Transverse colon (tissue), 4 donors: ENCODE data around the gene CHMP5. TPM values are rescaled to one million over a fixed set of nuclear protein-coding genes. Genes with fewer than 3 reads are reported as not detected.

Experiments used
- DNase-seq: peaks from one replicate; pipeline ENCODE4 v3.0.0-alpha.2; 2019
- H3K27ac ChIP-seq, 4 donors: fragments of 200-600 bp; sonication (generic); 2 replicates each; pipeline ENCODE4 v1.5.1; 2016 to 2018; ENCODE audit warnings: inconsistent platforms in 4 of 4
- H3K27me3 ChIP-seq: fragments of 200-600 bp; sonication (generic); 2 replicates; pipeline ENCODE4 v1.5.1; 2017; ENCODE audit warnings: inconsistent platforms
- H3K36me3 ChIP-seq, 4 donors: fragments of 200-600 bp; sonication (generic); 2 replicates each; pipeline ENCODE4 v1.5.1; 2017 to 2019; ENCODE audit warnings: inconsistent platforms in 4 of 4
- H3K4me1 ChIP-seq, 4 donors: fragments of 200-600 bp; sonication (generic); 2 replicates each; pipeline ENCODE4 v1.5.1; 2017 to 2020; ENCODE audit warnings: inconsistent platforms in 4 of 4
- H3K4me3 ChIP-seq, 4 donors: fragments of 200-600 bp; sonication (generic); 1 replicate in 1 of 4; 2 replicates in 3 of 4; pipeline versions ENCODE4 v1.5.1 to v1.6.1; 2017 to 2019; ENCODE audit warnings: inconsistent platforms in 4 of 4
- H3K9me3 ChIP-seq, 2 donors: fragments of 200-600 bp; sonication (generic); 2 replicates each; pipeline ENCODE4 v1.5.1; 2017 to 2019; ENCODE audit warnings: inconsistent platforms in 2 of 2
- EP300 ChIP-seq: sonication (generic); formaldehyde crosslinking; IDR thresholded peaks from one replicate; pipeline ENCODE4 v1.6.1; 2017; ENCODE audit warnings: antibody characterized with exemption, low read depth
- POLR2A ChIP-seq: fragments of 450-650 bp; IDR thresholded peaks from one replicate; pipeline ENCODE4 v1.6.1; 2016; ENCODE audit warnings: antibody characterized with exemption, mild to moderate bottlenecking, moderate library complexity
- POLR2AphosphoS5 ChIP-seq, 3 donors: sonication (generic); formaldehyde crosslinking; IDR thresholded peaks; one replicate each; pipeline ENCODE4 v1.6.1; 2016; ENCODE audit warnings: antibody characterized with exemption in 3 of 3
- WGBS, 2 donors: methylation state at CpG; one replicate each; pipeline ENCODE4 v1.1.5; 2018; ENCODE audit warnings: low coverage in 1 of 2; 5-methylcytosine and 5-hydroxymethylcytosine counted together
- in situ Hi-C, 4 donors: fragments of 200-750 bp; cut with MboI; loops; one replicate each; pipeline versions ENCODE4 v1.15.0 to v1.15.1; 2017; ENCODE audit warnings: low sequenced_read_pairs in 3 of 4, low pct_ligation_motif_present in 1 of 4, low pct_unique_long_range_greater_than_20kb in 1 of 4
- intact Hi-C: fragments of 100-400 bp; cut with DNase I; formaldehyde crosslinking; loops from one replicate; pipeline ENCODE4 v1.15.1; 2023; ENCODE audit warnings: low total_unique reads
- total RNA-seq, 4 donors: library from RNA; depleted of rRNA; stranded (reverse); fragments of >200 nt; gene quantifications; one replicate each; pipeline ENCODE4 v1.1.0, GENCODE V29; 2016
- TF ChIP-seq, protein P1 (sequence below), 5 experiments: fragments of 200-600 bp in 3 of 5; fragments of 450-650 bp in 2 of 5; sonication (generic) in 3 of 5; IDR thresholded peaks; 1 replicate in 2 of 5; 2 replicates in 3 of 5; pipeline ENCODE4 v1.5.1; 2016 to 2017; ENCODE audit warnings: antibody characterized with exemption in 5 of 5, inconsistent platforms in 3 of 5, mild to moderate bottlenecking in 2 of 5, moderate library complexity in 1 of 5

The CHMP5 gene
- total RNA-seq, 4 donors from 2014 or later, result 23.3 to 100 (median 56.5) TPM

DNA sequence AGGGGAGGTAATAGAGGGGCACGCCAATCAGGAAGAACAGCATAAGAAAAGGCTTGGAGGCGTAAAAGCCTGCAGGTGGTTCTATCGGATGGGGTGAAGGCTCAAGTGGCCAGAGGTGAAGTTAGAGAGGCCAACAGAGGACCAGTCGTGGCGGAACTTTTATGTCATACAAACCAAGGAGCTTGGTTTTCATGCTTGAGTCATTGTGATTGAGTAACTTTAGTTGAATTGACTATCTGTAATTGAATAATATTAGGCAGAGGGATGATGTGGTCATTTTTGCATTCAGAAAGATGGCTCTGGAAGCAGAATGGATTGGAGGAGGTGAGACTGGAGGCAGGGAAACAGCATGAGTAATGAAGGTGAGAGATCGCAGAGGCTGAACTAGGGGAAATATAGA lies 32.0 kb upstream of the CHMP5 start:
- TF ChIP-seq POLR2A (no peak), EP300 (no peak)
- TF ChIP-seq, protein P1, sequence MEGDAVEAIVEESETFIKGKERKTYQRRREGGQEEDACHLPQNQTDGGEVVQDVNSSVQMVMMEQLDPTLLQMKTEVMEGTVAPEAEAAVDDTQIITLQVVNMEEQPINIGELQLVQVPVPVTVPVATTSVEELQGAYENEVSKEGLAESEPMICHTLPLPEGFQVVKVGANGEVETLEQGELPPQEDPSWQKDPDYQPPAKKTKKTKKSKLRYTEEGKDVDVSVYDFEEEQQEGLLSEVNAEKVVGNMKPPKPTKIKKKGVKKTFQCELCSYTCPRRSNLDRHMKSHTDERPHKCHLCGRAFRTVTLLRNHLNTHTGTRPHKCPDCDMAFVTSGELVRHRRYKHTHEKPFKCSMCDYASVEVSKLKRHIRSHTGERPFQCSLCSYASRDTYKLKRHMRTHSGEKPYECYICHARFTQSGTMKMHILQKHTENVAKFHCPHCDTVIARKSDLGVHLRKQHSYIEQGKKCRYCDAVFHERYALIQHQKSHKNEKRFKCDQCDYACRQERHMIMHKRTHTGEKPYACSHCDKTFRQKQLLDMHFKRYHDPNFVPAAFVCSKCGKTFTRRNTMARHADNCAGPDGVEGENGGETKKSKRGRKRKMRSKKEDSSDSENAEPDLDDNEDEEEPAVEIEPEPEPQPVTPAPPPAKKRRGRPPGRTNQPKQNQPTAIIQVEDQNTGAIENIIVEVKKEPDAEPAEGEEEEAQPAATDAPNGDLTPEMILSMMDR (IDR thresholded peaks at IDR 0.05), result no peak
- 93 to 94% methylated on average over 5 to 6 of the region's 6 CpGs for WGBS, 2 donors
- in situ Hi-C loops (no loop called here), intact Hi-C loops (no loop called here)
- Histone ChIP-seq H3K27ac (peak overlapping the region in 3 of 4 donors; percentile 78 to 86 (median 83)), H3K27me3 (no peaks in the 10 kb centered on the region), H3K9me3 (no peaks in the 10 kb centered on the region), H3K4me3 (no peak overlapping the region), H3K4me1 (peaks cover 0 to 33% (median 22%) of the 10 kb centered on the region in 4 donors), H3K36me3 (no peaks in the 10 kb centered on the region)
- no peak for DNase-seq

DNA sequence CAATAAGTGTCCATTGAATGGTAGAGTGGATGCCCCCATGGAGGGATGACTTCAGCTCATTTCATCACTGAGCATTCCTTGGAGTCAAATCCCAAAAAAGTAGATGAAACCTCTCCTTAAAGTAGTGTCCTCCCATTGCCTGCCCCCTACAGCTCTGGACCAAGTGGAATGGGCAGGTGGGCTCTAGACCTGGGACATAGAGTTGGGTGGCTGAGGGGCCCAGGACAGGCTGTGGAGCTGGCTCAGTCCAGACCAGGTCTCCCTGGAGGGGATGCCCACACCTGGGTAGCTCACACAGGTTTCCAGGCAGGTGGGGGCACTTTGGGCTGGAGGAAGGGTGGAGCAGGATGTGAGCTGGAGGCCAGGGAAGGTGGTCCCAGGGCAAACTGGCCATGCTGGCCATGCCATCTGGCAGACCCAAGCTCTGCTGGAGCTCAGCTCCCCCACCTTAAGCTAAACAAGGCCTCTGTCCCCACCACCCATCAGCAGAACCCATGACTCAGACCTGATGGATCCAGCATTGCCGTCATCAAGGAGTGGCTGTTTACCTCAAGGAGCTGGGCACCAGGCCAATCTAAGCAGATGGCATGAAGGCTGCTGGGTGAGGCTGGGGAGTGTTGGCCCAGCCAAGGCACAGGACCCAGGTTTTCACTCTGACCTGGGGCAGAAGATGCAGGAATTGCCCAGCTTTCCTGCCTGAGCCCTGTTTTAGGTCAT lies 31.1 kb upstream of the CHMP5 start:
- no peaks in the 10 kb centered on the region for H3K27me3 ChIP-seq
- in situ Hi-C loops (no loop called here), intact Hi-C loops (no loop called here)
- WGBS, 2 donors, result 14% methylated on average over 1 of the region's 1 CpG; no CpG with 5 or more reads in 1 of the 2 donors
- H3K9me3 ChIP-seq, result no peaks in the 10 kb centered on the region
- H3K4me1 ChIP-seq, result peaks cover 0 to 33% (median 22%) of the 10 kb centered on the region in 4 donors
- DNase-seq, result peak; percentile 94
- no peak overlapping the region for H3K4me3 ChIP-seq
- peak overlapping the region; percentile 54 to 86 (median 80) for H3K27ac ChIP-seq
- H3K36me3 ChIP-seq, result no peaks in the 10 kb centered on the region
- TF ChIP-seq POLR2A (peak; percentile 40), POLR2AphosphoS5 (IDR thresholded peaks at IDR 0.05) (peak; percentile 56 to 92 (median 88)), EP300 (peak; percentile 75)
- TF ChIP-seq, protein P1 (IDR thresholded peaks at IDR 0.05), result no peak

GRCh38 chr9:33234511-33235467 lies 30.1 kb upstream of the CHMP5 start:
- Histone ChIP-seq H3K36me3 (no peaks in the 10 kb centered on the region), H3K9me3 (no peaks in the 10 kb centered on the region), H3K27me3 (no peaks in the 10 kb centered on the region), H3K4me1 (peaks cover 0 to 33% (median 21%) of the 10 kb centered on the region in 4 donors), H3K27ac (peak overlapping the region in 3 of 4 donors; percentile 78 to 86 (median 83)), H3K4me3 (no peak overlapping the region)
- intact Hi-C loops, result no loop called here
- 62 to 80% methylated on average over 1 to 9 of the region's 9 CpGs for WGBS, 2 donors
- in situ Hi-C loops, result no loop called here
- no peak for TF ChIP-seq POLR2A
- no peak for TF ChIP-seq EP300
- TF ChIP-seq, protein P1 (IDR thresholded peaks at IDR 0.05), result no peak
- no peak for TF ChIP-seq POLR2AphosphoS5 (IDR thresholded peaks at IDR 0.05)
- no peak for DNase-seq

- Histone ChIP-seq H3K4me1 (peaks cover 0 to 41% (median 17%) of the 10 kb centered on the region in 4 donors), H3K27ac (no peak overlapping the region), H3K4me3 (no peak overlapping the region), H3K36me3 (no peaks in the 10 kb centered on the region), H3K9me3 (no peaks in the 10 kb centered on the region), H3K27me3 (no peaks in the 10 kb centered on the region)
- 71 to 85% methylated on average over 1 to 3 of the region's 3 CpGs for WGBS, 2 donors
- in situ Hi-C loops, result no loop called here
- intact Hi-C loops, result no loop called here
- TF ChIP-seq, protein P1 (IDR thresholded peaks at IDR 0.05), result no peak
- TF ChIP-seq EP300 (no peak), POLR2A (no peak), POLR2AphosphoS5 (IDR thresholded peaks at IDR 0.05) (no peak)
- no peak for DNase-seq
Measured at GRCh38 chr9:33236571-33236970, 28.3 kb upstream of the CHMP5 start.
